Motor neuron (in vitro differentiated cells): ENCODE results near the gene NAA80. TPM values are rescaled to one million over a fixed set of nuclear protein-coding genes. Genes with fewer than 3 reads are reported as not detected.

Experiments used
- ATAC-seq, 8 experiments: fragments of 200-7000 bp; cut with Tn5 transposase; replicated peaks in 6 of 8; 2 replicates each; pipeline ENCODE4 v1.8.0; 2021; ENCODE audit warnings: mild to moderate bottlenecking in 8 of 8, moderate library complexity in 8 of 8
- H3K27ac ChIP-seq, 2 donors: fragments of 250-450 bp; sonication (Bioruptor Pico); 2 replicates each; pipeline ENCODE4 v1.9.0; 2021; ENCODE audit warnings: antibody characterized with exemption in 2 of 2, mild to moderate bottlenecking in 2 of 2, moderate library complexity in 1 of 2
- H3K4me1 ChIP-seq, 2 donors: fragments of 250-450 bp; sonication (Bioruptor Pico); replicated peaks in 1 of 2; 2 replicates each; pipeline ENCODE4 v1.6.1; 2021; ENCODE audit warnings: antibody characterized with exemption in 2 of 2, mild to moderate bottlenecking in 2 of 2, moderate library complexity in 1 of 2
- H3K4me3 ChIP-seq, 5 donors: fragments of 250-450 bp; sonication (Bioruptor Pico); 2 replicates each; pipeline ENCODE4 v1.9.0; 2021; ENCODE audit warnings: antibody characterized with exemption in 5 of 5, mild to moderate bottlenecking in 5 of 5, moderate library complexity in 4 of 5
- WGBS, 10 experiments: fragments of 450-650 bp; shearing (Covaris generic); methylation state at CpG; one replicate each; pipeline ENCODE4 v1.0.0; 2022; 5-methylcytosine and 5-hydroxymethylcytosine counted together
- in situ Hi-C, 9 experiments: fragments of 400-800 bp; cut with MboI; loops; one replicate each; pipeline ENCODE4 v1.15.0; 2021; ENCODE audit warnings: low sequenced_read_pairs in 9 of 9, low pct_unique_long_range_greater_than_20kb in 2 of 9; ENCODE audit not compliant: unreplicated experiment in 9 of 9
- total RNA-seq, 8 experiments: library from RNA; unstranded; fragments of 300-600 nt; gene quantifications; 2 replicates each; pipeline versions ENCODE4 v1.2.3 to v1.2.4, GENCODE V29; 2022

NAA80 gene
- total RNA-seq = 1 to 10 TPM; 2.7 to 8.8 (median 5.1) TPM

GRCh38 chr3:50298836-50299637, at the start of gene NAA80, which contains the start of gene HYAL3:
TSS of gene NAA80 (minus strand) at chr3:50299405. CDS start at chr3:50297463, 1,942 bp downstream.
TSS of gene HYAL3 (minus strand) at chr3:50299405. CDS start at chr3:50295602, 3,803 bp downstream.
- in situ Hi-C loops = no loop called here
- Histone ChIP-seq H3K4me1 (peaks cover 14 to 22% of the 10 kb centered on the region in 2 donors), H3K27ac (peak within 1 kb of the TSS; percentile 79 to 80), H3K4me3 (peak within 1 kb of the TSS; percentile 65 to 73 (median 70))
- no CpG with 5 or more reads among the region's 61 CpGs for WGBS, 10 experiments
- ATAC-seq = peak; percentile 74 to 90 (median 86)

- Histone ChIP-seq H3K4me1 (peaks cover 22 to 31% of the 10 kb centered on the region in 2 donors), H3K27ac (no peak overlapping the region), H3K4me3 (no peak overlapping the region)
- WGBS, 10 experiments = 0 to 11% (median 2%) methylated on average over 1 to 11 of the region's 14 CpGs; no CpG with 5 or more reads in 2 of the 10 experiments
- ATAC-seq = peak in 6 of 8 experiments; percentile 3 to 16 (median 4)
- in situ Hi-C loops = loop anchor here in 3 of 9 experiments (10.0 kb wide), 2 partner anchors 198 to 208 kb away; no protein-coding TSS in a partner anchor
Observed at GRCh38 chr3:50347187-50347813, 48.1 kb upstream of the NAA80 start.

GRCh38 chr3:50345586-50346234, 46.5 kb upstream of the NAA80 start, which contains the start of gene ZMYND10:
TSS of gene ZMYND10 (minus strand) at chr3:50345732. CDS start at chr3:50345579, 153 bp downstream.
- ATAC-seq = peak; percentile 11 to 56 (median 22)
- 0 to 57% (median 10%) methylated on average over 1 to 17 of the region's 45 CpGs; no CpG with 5 or more reads in 3 of the 10 experiments for WGBS, 10 experiments
- in situ Hi-C loops = loop anchor here in 3 of 9 experiments (10.0 kb wide), 2 partner anchors 199 to 209 kb away; no protein-coding TSS in a partner anchor
- peak within 1 kb of the TSS; percentile 11 to 32 (median 27) for H3K4me3 ChIP-seq
- H3K4me1 ChIP-seq = peaks cover 17 to 24% of the 10 kb centered on the region in 2 donors
- no peak within 1 kb of the TSS for H3K27ac ChIP-seq

GRCh38 chr3:50345008-50345407, 45.8 kb upstream of the NAA80 start:
- H3K4me3 ChIP-seq = peak overlapping the region in 3 of 5 donors; percentile 27 to 32 (median 32)
- ATAC-seq = peak in 1 of 8 experiments; percentile 0
- H3K4me1 ChIP-seq = peaks cover 20 to 28% of the 10 kb centered on the region in 2 donors
- in situ Hi-C loops = loop anchor here in 3 of 9 experiments (10.0 kb wide), 2 partner anchors 200 to 210 kb away; no protein-coding TSS in a partner anchor
- WGBS, 10 experiments = 0% methylated on average over 1 of the region's 8 CpGs; no CpG with 5 or more reads in 9 of the 10 experiments
- H3K27ac ChIP-seq = no peak overlapping the region

GRCh38 chr3:50342813-50343633, 43.8 kb upstream of the NAA80 start:
- WGBS, 10 experiments = 30 to 100% (median 96%) methylated on average over 1 to 5 of the region's 13 CpGs; no CpG with 5 or more reads in 5 of the 10 experiments
- Histone ChIP-seq H3K4me1 (peaks cover 19 to 25% of the 10 kb centered on the region in 2 donors), H3K27ac (no peak overlapping the region), H3K4me3 (no peak overlapping the region)
- no peak for ATAC-seq
- in situ Hi-C loops = loop anchor here in 3 of 9 experiments (10.0 kb wide), 2 partner anchors 202 to 212 kb away; no protein-coding TSS in a partner anchor

- ATAC-seq = no peak
- no peak overlapping the region for H3K4me3 ChIP-seq
- in situ Hi-C loops = loop anchor here in 3 of 9 experiments (10.0 kb wide), 2 partner anchors 203 to 213 kb away; no protein-coding TSS in a partner anchor
- no peak overlapping the region for H3K27ac ChIP-seq
- peaks cover 18 to 22% of the 10 kb centered on the region in 2 donors for H3K4me1 ChIP-seq
- WGBS, 10 experiments = 40 to 100% (median 75%) methylated on average over 1 of the region's 13 CpGs; no CpG with 5 or more reads in 6 of the 10 experiments
Observed at GRCh38 chr3:50341996-50342650, 42.9 kb upstream of the NAA80 start.

- peaks cover 18 to 22% of the 10 kb centered on the region in 2 donors for H3K4me1 ChIP-seq
- 20 to 83% (median 40%) methylated on average over 1 to 2 of the region's 9 CpGs; no CpG with 5 or more reads in 7 of the 10 experiments for WGBS, 10 experiments
- H3K4me3 ChIP-seq = no peak overlapping the region
- in situ Hi-C loops = loop anchor here in 3 of 9 experiments (10.0 kb wide), 2 partner anchors 203 to 213 kb away; no protein-coding TSS in a partner anchor
- no peak overlapping the region for H3K27ac ChIP-seq
- ATAC-seq = no peak
Observed at GRCh38 chr3:50341537-50341936, 42.3 kb upstream of the NAA80 start.

- in situ Hi-C loops = loop anchor here in 3 of 9 experiments (10.0 kb wide), 2 partner anchors 204 to 214 kb away; no protein-coding TSS in a partner anchor
Observed at GRCh38 chr3:50340448-50341329, 41.5 kb upstream of the NAA80 start, which contains the start of gene RASSF1. TSS of gene RASSF1 (minus strand) at chr3:50340836. CDS start at chr3:50340805, 31 bp downstream.

GRCh38 chr3:50340147-50340447, 40.9 kb upstream of the NAA80 start:
- ATAC-seq = no peak
- no peak overlapping the region for H3K4me3 ChIP-seq
- H3K4me1 ChIP-seq = peaks cover 21 to 23% of the 10 kb centered on the region in 2 donors
- H3K27ac ChIP-seq = no peak overlapping the region
- WGBS, 10 experiments = 0 to 38% (median 0%) methylated on average over 3 to 9 of the region's 9 CpGs; no CpG with 5 or more reads in 5 of the 10 experiments
- in situ Hi-C loops = loop anchor here in 3 of 9 experiments (10.0 kb wide), 2 partner anchors 205 to 215 kb away; no protein-coding TSS in a partner anchor

More at GRCh38 chr3:50340448-50341329, 41.5 kb upstream of the NAA80 start, which contains the start of gene RASSF1:
- 0 to 40% (median 3%) methylated on average over 1 to 25 of the region's 85 CpGs; no CpG with 5 or more reads in 3 of the 10 experiments for WGBS, 10 experiments
- Histone ChIP-seq H3K4me1 (peaks cover 22 to 23% of the 10 kb centered on the region in 2 donors), H3K4me3 (no peak within 1 kb of the TSS), H3K27ac (no peak within 1 kb of the TSS)
- ATAC-seq = peak in 3 of 8 experiments; percentile 22 to 27 (median 27)

- H3K27ac ChIP-seq = no peak overlapping the region
- peaks cover 21 to 23% of the 10 kb centered on the region in 2 donors for H3K4me1 ChIP-seq
- no peak overlapping the region for H3K4me3 ChIP-seq
- in situ Hi-C loops = loop anchor here in 3 of 9 experiments (10.0 kb wide), 2 partner anchors 205 to 215 kb away; no protein-coding TSS in a partner anchor
- ATAC-seq = no peak
- WGBS, 10 experiments = 59 to 98% (median 87%) methylated on average over 3 to 10 of the region's 14 CpGs; no CpG with 5 or more reads in 3 of the 10 experiments
Observed at GRCh38 chr3:50339485-50340146, 40.4 kb upstream of the NAA80 start.
